Neural crest cell (in vitro differentiated cells): Measurements from ENCODE around the gene MAST2. TPM values are rescaled to one million over a fixed set of nuclear protein-coding genes. Genes with fewer than 3 reads are reported as not detected.

Experiments used
- DNase-seq: peaks from one replicate; pipeline ENCODE4 v3.0.0; 2021; ENCODE audit warnings: low read depth, mixed read lengths, low spot score
- H3K27ac Mint-ChIP-seq: one replicate; pipeline ENCODE4 v1.8.0; 2021; ENCODE audit warnings: mild to moderate bottlenecking, mixed read lengths; ENCODE audit not compliant: unreplicated experiment
- H3K27me3 Mint-ChIP-seq: 2 replicates; pipeline ENCODE4 v1.8.0; 2021; ENCODE audit warnings: low read depth, mild to moderate bottlenecking, mixed read lengths
- H3K36me3 Mint-ChIP-seq: 2 replicates; pipeline ENCODE4 v1.8.0; 2021; ENCODE audit warnings: low read depth, mild to moderate bottlenecking, mixed read lengths
- H3K4me1 Mint-ChIP-seq: 2 replicates; pipeline ENCODE4 v1.8.0; 2021; ENCODE audit warnings: mixed read lengths
- H3K4me3 Mint-ChIP-seq: one replicate; pipeline ENCODE4 v1.8.0; 2021; ENCODE audit warnings: mild to moderate bottlenecking, mixed read lengths
- H3K9me3 Mint-ChIP-seq: 2 replicates; pipeline ENCODE4 v1.8.0; 2021; ENCODE audit warnings: mixed read lengths
- total RNA-seq: library from RNA; stranded (reverse); gene quantifications from 2 replicates; pipeline ENCODE4 v1.2.1, GENCODE V29; 2021
- TF ChIP-seq, protein P1 (sequence below): fragments of 200-600 bp; sonication (generic); conservative IDR thresholded peaks from 2 replicates; pipeline ENCODE4 v1.5.0; 2021; ENCODE audit warnings: antibody characterized with exemption, mild to moderate bottlenecking

Gene MAST2
- total RNA-seq, 1 donor from 2014 or later, result 47.6 TPM

GRCh38 chr1:46084553-46085451 lies 281.4 kb downstream of the MAST2 start:
- Mint-ChIP-seq H3K36me3 (peaks cover 16% of the 10 kb centered on the region), H3K4me3 (no peak overlapping the region), H3K9me3 (peaks cover 3% of the 10 kb centered on the region), H3K27me3 (no peaks in the 10 kb centered on the region), H3K4me1 (peaks cover 34% of the 10 kb centered on the region), H3K27ac (no peak overlapping the region)
- DNase-seq, result no peak
- TF ChIP-seq, protein P1, sequence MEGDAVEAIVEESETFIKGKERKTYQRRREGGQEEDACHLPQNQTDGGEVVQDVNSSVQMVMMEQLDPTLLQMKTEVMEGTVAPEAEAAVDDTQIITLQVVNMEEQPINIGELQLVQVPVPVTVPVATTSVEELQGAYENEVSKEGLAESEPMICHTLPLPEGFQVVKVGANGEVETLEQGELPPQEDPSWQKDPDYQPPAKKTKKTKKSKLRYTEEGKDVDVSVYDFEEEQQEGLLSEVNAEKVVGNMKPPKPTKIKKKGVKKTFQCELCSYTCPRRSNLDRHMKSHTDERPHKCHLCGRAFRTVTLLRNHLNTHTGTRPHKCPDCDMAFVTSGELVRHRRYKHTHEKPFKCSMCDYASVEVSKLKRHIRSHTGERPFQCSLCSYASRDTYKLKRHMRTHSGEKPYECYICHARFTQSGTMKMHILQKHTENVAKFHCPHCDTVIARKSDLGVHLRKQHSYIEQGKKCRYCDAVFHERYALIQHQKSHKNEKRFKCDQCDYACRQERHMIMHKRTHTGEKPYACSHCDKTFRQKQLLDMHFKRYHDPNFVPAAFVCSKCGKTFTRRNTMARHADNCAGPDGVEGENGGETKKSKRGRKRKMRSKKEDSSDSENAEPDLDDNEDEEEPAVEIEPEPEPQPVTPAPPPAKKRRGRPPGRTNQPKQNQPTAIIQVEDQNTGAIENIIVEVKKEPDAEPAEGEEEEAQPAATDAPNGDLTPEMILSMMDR, result no peak

Other genes starting within 250 kb of the MAST2 start
- 455 and 466 TPM in 2 replicates for gene NASP, start 219.6 kb upstream of the MAST2 start, total RNA-seq
- gene CCDC17, start 179.6 kb upstream of the MAST2 start, total RNA-seq, result 1.9 and 2.4 TPM in 2 replicates
- 73.6 and 74.9 TPM in 2 replicates for gene GPBP1L1, start 117.1 kb upstream of the MAST2 start, total RNA-seq
- 25.7 and 29.6 TPM in 2 replicates for gene TMEM69, start 115.4 kb upstream of the MAST2 start, total RNA-seq
- gene IPP, start 53.0 kb upstream of the MAST2 start, total RNA-seq, result 16.8 and 18.8 TPM in 2 replicates